Measurements from ENCODE around the gene KCNK7.

GRCh38 chr11:65611758-65612603 lies 16.4 kb upstream of the KCNK7 start:
- no peak for TF ChIP-seq PATZ1 (CRISPR knock-in tag; IDR thresholded peaks at IDR 0.05; ENCODE audit: borderline replicate concordance)
- no peak for TF ChIP-seq POU6F1 (CRISPR knock-in tag; IDR thresholded peaks at IDR 0.05; ENCODE audit: borderline replicate concordance, low read depth)
- TF ChIP-seq TSHZ2 (CRISPR knock-in tag; IDR thresholded peaks at IDR 0.05) = no peak
- TF ChIP-seq ZNF8 (CRISPR knock-in tag; IDR thresholded peaks at IDR 0.05) = no peak

All from SK-N-SH treated with all-trans-retinoic acid at 6 μM for 48 hours (cell line).